ENCODE data around the gene HINFP. TPM values are rescaled to one million over a fixed set of nuclear protein-coding genes. Genes with fewer than 3 reads are reported as not detected.
A peak's percentile ranks its signal among the peaks of the same experiment; 100 is the strongest.

HINFP gene
- total RNA-seq, 1 experiment from 2014 or later = 38.1 TPM

DNA sequence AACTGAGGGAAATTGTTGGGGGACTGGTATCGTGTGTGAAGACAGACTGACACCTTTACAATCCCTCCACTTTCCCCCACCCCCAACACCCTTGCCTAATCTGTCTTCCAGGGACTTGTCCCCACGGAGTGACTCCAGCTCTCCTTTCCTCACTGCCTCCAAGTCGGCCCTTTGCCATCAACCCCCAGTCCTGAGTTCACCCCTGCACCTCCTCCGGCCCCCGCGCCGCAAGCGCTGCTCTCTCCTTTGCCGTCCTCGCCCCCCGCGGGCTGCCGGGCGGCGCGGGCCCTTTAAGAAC, 27.3 kb downstream of the HINFP start:
- H3K27ac ChIP-seq (ENCODE audit: low read depth, low read length) = peak overlapping the region; percentile 20; the same call in 1 of the 2 replicates
- BruUV-seq (replicated peaks) = no TSS peak
- H3K9ac ChIP-seq (ENCODE audit: low read length) = peak overlapping the region; percentile 61

More for the DNA sequence above, 27.3 kb downstream of the HINFP start:
- H3K9me3 ChIP-seq (ENCODE audit: control insufficient read depth in 1 of 2, insufficient read depth in 1 of 2, low read depth in 1 of 2, low read length in 2 of 2) = no peaks in the 10 kb centered on the region
- H3K9me2 ChIP-seq (ENCODE audit: insufficient read depth) = no peaks in the 10 kb centered on the region
- H3K27me3 ChIP-seq (ENCODE audit: insufficient read depth, low read length) = no peaks in the 10 kb centered on the region
- CTCF ChIA-PET = no interaction called here
- TF ChIP-seq ELF1 (IDR thresholded peaks at IDR 0.05; ENCODE audit: borderline replicate concordance, low read depth) = no peak
- no peak for TF ChIP-seq SRF (IDR thresholded peaks at IDR 0.05; ENCODE audit: low read depth)
- no peak for TF ChIP-seq CEBPB (IDR thresholded peaks at IDR 0.05; ENCODE audit: low read depth)
- TF ChIP-seq SIN3A (IDR thresholded peaks at IDR 0.05; ENCODE audit: low read depth) = no peak
- TF ChIP-seq EGR1 (IDR thresholded peaks at IDR 0.05; ENCODE audit: low read depth) = no peak
- TF ChIP-seq ZNF274 (IDR thresholded peaks at IDR 0.05; ENCODE audit: low read depth, low read length) = no peak
- no peak for TF ChIP-seq JUND (IDR thresholded peaks at IDR 0.05)
- no peak for TF ChIP-seq TCF7L2 (IDR thresholded peaks at IDR 0.05; ENCODE audit: borderline replicate concordance, extremely low read depth, insufficient read depth, insufficient read length)
- TF ChIP-seq YY1 (IDR thresholded peaks at IDR 0.05; ENCODE audit: extremely low read depth, insufficient replicate concordance, low read depth, low read length) = no peak
- TF ChIP-seq ZBTB33 (IDR thresholded peaks at IDR 0.05; ENCODE audit: extremely low read depth, insufficient replicate concordance, low read length) = no peak
- H2AFZ ChIP-seq (ENCODE audit: low read depth, low read length, poor library complexity, severe bottlenecking) = peak overlapping the region; percentile 88
- RAD21 ChIA-PET (ENCODE audit: low non-redundant PET in 1 of 2, low total read pairs in 2 of 2, uncharacterized antibody in 2 of 2, unreplicated experiment in 2 of 2) = no interaction called here
- DNase-seq (ENCODE audit: low read depth, low spot score) (no peak), ATAC-seq (no peak; the same call in 1 of the 2 replicates)
- H3K4me2 ChIP-seq (ENCODE audit: low read length) = peak overlapping the region; percentile 97
- intact Hi-C loops (cut with micrococcal nuclease) = loop anchor here (5.0 kb wide), 1 partner anchor 324 kb away; no protein-coding TSS in a partner anchor
- peak overlapping the region; percentile 48 to 72 for H3K4me3 ChIP-seq (replicated peaks in 1 of 2; ENCODE audit: low read depth in 1 of 2, low read length in 2 of 2)
- H3K79me2 ChIP-seq (ENCODE audit: insufficient read depth, low read length) = no peaks in the 10 kb centered on the region
- H3K36me3 ChIP-seq (ENCODE audit: control insufficient read depth in 1 of 2, insufficient read depth in 2 of 2, low read length in 2 of 2) = no peaks in the 10 kb centered on the region
- no peaks in the 10 kb centered on the region for H4K20me1 ChIP-seq (ENCODE audit: insufficient read depth)
- peaks cover 8 to 32% of the 10 kb centered on the region in 2 experiments; a peak in 3 of 4 replicates for H3K4me1 ChIP-seq (ENCODE audit: control insufficient read depth in 1 of 2, insufficient read depth in 2 of 2, low read length in 2 of 2)
- POLR2A ChIA-PET = interaction anchor here (1.2 kb wide), 1 partner anchor 63 kb away, joined by 3 read pairs; no protein-coding TSS in a partner anchor

Measured in HCT116 (cell line).